K562 (cell line): ENCODE measurements around the gene ZSWIM1. TPM values are rescaled to one million over a fixed set of nuclear protein-coding genes. Genes with fewer than 3 reads are reported as not detected.

ENCODE experiments used
- ATAC-seq: fragments of 200-7000 bp; cut with Tn5 transposase; 3 replicates; pipeline ENCODE4 v1.9.1; 2020; ENCODE audit warnings: moderate library complexity
- BruUV-seq: library from RNA; stranded (reverse); fragments of 400-500 nt; replicated peaks from 2 replicates; lab custom pipeline; 2021; lab: Mats Ljungman, UMichigan
- CTCF ChIA-PET: fragments of 300-600 bp; formaldehyde crosslinking; extraction: SDS; loops from one replicate; lab custom pipeline; 2021; ENCODE audit warnings: low intra/inter-chr PET ratio; lab: Yijun Ruan, JAX
- POLR2A ChIA-PET: fragments of 300-600, 350-650 bp; sonication (Branson Sonifier 250); formaldehyde crosslinking; extraction: SDS; loops from one replicate; lab custom pipeline; 2021; ENCODE audit warnings: antibody characterized with exemption, inconsistent platforms; lab: Yijun Ruan, JAX
- DNase-seq, 4 experiments: peaks; one replicate each; pipeline versions ENCODE4 v3.0.0 to v3.0.0-alpha.2; 2011 to 2018; ENCODE audit warnings: low spot score in 3 of 4, mixed read lengths in 3 of 4; ENCODE audit errors: extremely low read depth in 1 of 4
- FAIRE-seq: peaks from 2 replicates; lab custom pipeline; 2011; peaks lifted over from hg19 to GRCh38; lab: Jason Lieb, UNC
- H2AFZ ChIP-seq: 2 replicates; pipeline ENCODE4 v1.6.0; 2011; ENCODE audit warnings: low read depth, low read length, control low read depth, inconsistent platforms
- H3K27ac ChIP-seq: fragments of 200-600 bp; 3 replicates; pipeline ENCODE4 v1.8.0; 2011; ENCODE audit warnings: low read depth, mild to moderate bottlenecking, control low read depth, inconsistent platforms, low read length, moderate library complexity, mixed read lengths; ENCODE audit errors: extremely low read depth
- H3K27me3 ChIP-seq, 2 experiments: fragments of 300-600 bp in 1 of 2; 2 replicates in 1 of 2; 3 replicates in 1 of 2; pipeline versions ENCODE4 v1.6.0 to v1.8.0; 2011; ENCODE audit warnings: inconsistent platforms in 2 of 2, low read length in 2 of 2, mild to moderate bottlenecking in 1 of 2, mixed read lengths in 1 of 2, moderate library complexity in 1 of 2; ENCODE audit not compliant: control insufficient read depth in 2 of 2, insufficient read depth in 2 of 2
- H3K36me3 ChIP-seq: fragments of 300-600 bp; 3 replicates; pipeline ENCODE4 v1.8.0; 2011; ENCODE audit warnings: mild to moderate bottlenecking, low read length, inconsistent platforms; ENCODE audit not compliant: control insufficient read depth, insufficient read depth
- H3K4me1 ChIP-seq, 2 experiments: fragments of 200-600 bp in 1 of 2; replicated peaks in 1 of 2; 2 replicates in 1 of 2; 3 replicates in 1 of 2; pipeline versions ENCODE4 v1.5.1 to v1.8.0; 2011; ENCODE audit warnings: inconsistent platforms in 2 of 2, low read length in 2 of 2, mild to moderate bottlenecking in 1 of 2, mixed read lengths in 1 of 2, moderate library complexity in 1 of 2; ENCODE audit not compliant: control insufficient read depth in 2 of 2, insufficient read depth in 2 of 2
- H3K4me2 ChIP-seq: 2 replicates; pipeline ENCODE4 v1.6.1; 2011; ENCODE audit warnings: low read length, control low read depth, inconsistent platforms, mixed read lengths; ENCODE audit not compliant: insufficient read depth
- H3K4me3 ChIP-seq: fragments of 200-600 bp; sonication (generic), shearing (Covaris generic); 2 replicates; pipeline ENCODE4 v1.5.1; 2016; ENCODE audit warnings: control low read depth, inconsistent platforms
- H3K79me2 ChIP-seq: fragments of 200-600 bp; 3 replicates; pipeline ENCODE4 v1.8.0; 2011; ENCODE audit warnings: low read length, inconsistent platforms; ENCODE audit not compliant: control insufficient read depth, insufficient read depth
- H3K9ac ChIP-seq, 2 experiments: 2 replicates each; pipeline versions ENCODE4 v1.6.0 to v1.6.1; 2011; ENCODE audit warnings: low read depth in 2 of 2, low read length in 2 of 2, control low read depth in 1 of 2, inconsistent platforms in 1 of 2, mild to moderate bottlenecking in 1 of 2, mixed read lengths in 1 of 2; ENCODE audit not compliant: insufficient read depth in 1 of 2
- H3K9me1 ChIP-seq: one replicate; pipeline ENCODE4 v1.6.0; 2011; ENCODE audit warnings: inconsistent platforms, mild to moderate bottlenecking, low read length, moderate library complexity; ENCODE audit not compliant: control insufficient read depth, insufficient read depth
- H3K9me3 ChIP-seq: replicated peaks from 2 replicates; pipeline ENCODE4 v1.5.1; 2011; ENCODE audit warnings: low read depth, low read length, inconsistent platforms; ENCODE audit not compliant: control insufficient read depth, insufficient read depth
- H4K20me1 ChIP-seq: replicated peaks from 2 replicates; pipeline ENCODE4 v1.6.1; 2011; ENCODE audit warnings: low read length, inconsistent platforms, mixed read lengths; ENCODE audit not compliant: control insufficient read depth, insufficient read depth
- NFIC ChIP-seq: fragments of 450-650 bp; IDR thresholded peaks from 2 replicates; pipeline ENCODE4 v1.6.1; 2017; ENCODE audit warnings: mild to moderate bottlenecking, inconsistent platforms
- ZBTB7A ChIP-seq: IDR thresholded peaks from 2 replicates; pipeline ENCODE4 v1.6.1; 2011; ENCODE audit warnings: low read depth, mild to moderate bottlenecking, low read length, moderate library complexity, borderline replicate concordance; ENCODE audit not compliant: control insufficient read depth
- WGBS: fragments of 100-300 bp; shearing (Covaris generic); methylation state at CpG from one replicate; pipeline ENCODE4 v1.1.6; 2016; ENCODE audit warnings: low coverage, mixed read lengths; ENCODE audit not compliant: insufficient coverage; ENCODE audit errors: missing lambda C conversion rate; 5-methylcytosine and 5-hydroxymethylcytosine counted together
- in situ Hi-C: fragments of 300-500 bp; cut with MboI; formaldehyde crosslinking; loops from 4 replicates; pipeline ENCODE4 v1.15.0; 2018; ENCODE audit warnings: inconsistent platforms, mixed read lengths
- intact Hi-C: fragments of 100-400 bp; cut with micrococcal nuclease; formaldehyde crosslinking; loops from 2 replicates; pipeline ENCODE4 v1.14.2; 2022
- polyA plus RNA-seq, 8 experiments: library from polyadenylated mRNA; depleted of rRNA in 4 of 8; stranded (reverse) in 5 of 8; unstranded in 3 of 8; fragments of >200 nt; fragmentation: Nextera tagmentation in 2 of 8; fragmentation: Illumina TruSeq in 1 of 8; extraction: Ambion mirVana in 2 of 8; extraction: Trizol in 1 of 8; gene quantifications; 2 replicates each; pipeline versions ENCODE4 v1.2.1 to v1.2.3, GENCODE V29; 2011 to 2014; ENCODE audit warnings: inconsistent platforms in 1 of 8, missing spikeins in 1 of 8
- total RNA-seq, 7 experiments: library from RNA; depleted of rRNA in 6 of 7; stranded (reverse); fragments of >200 nt in 6 of 7; fragmentation: Illumina TruSeq in 2 of 7; extraction: Trizol in 2 of 7; gene quantifications; 2 replicates each; pipeline versions ENCODE4 v1.2.1 to v1.2.3, GENCODE V29; 2011 to 2021; ENCODE audit warnings: low replicate concordance in 1 of 7

Gene ZSWIM1
- total and polyA plus RNA-seq, 9 of the 15 experiments (the other 6 are each of a cell fraction or from before 2014, with no cell fraction given), result 2.5 to 15.6 (median 9.5) TPM

DNA sequence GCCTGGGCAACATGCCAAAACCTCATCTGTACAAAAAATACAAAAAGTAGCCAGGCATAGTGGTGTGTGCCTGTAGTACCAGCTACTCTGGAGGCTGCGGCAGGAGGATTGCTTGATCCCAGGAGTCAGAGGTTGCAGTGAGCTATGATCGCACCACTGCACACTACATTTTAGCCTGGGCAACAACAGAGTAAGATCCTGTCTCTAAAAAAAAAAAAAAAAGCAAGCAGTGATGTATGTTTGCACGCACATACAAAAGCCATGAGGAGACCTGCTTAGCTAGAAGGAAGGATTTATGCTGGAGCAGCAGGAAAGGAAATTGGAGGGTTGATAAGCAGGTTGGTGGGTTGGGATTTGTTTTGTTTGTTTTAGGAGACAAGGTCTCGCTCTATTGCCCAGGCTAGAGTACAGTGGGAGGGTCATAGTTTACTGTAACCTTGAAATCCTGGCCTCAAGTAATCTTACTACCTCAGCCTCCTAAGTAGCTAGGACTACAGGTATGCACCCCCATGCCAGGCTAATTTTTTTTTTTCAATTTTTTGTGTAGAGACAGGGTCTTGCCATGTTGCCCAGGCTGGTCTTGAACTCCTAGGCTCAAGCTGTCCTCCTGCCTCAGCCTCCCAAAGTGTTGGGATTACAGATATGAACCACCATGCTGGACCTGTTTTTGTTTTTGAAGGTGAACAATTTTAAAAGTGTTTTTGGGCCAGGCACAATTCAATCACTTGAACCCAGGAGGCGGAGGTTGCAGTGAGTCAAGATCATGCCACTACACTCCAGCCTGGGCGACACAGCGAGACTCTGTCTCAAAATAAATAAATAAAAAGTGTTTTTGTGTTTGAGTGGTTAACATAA, 19.6 kb upstream of the ZSWIM1 start:
- POLR2A ChIA-PET, result interaction anchor here (0.7 to 1.1 kb wide), 3 partner anchors 24 to 108 kb away, joined by 3 read pairs; partner anchors contain the start of genes CTSA and NEURL2
- TF ChIP-seq NFIC, result peak; percentile 88
- TF ChIP-seq ZBTB7A, result no peak
- no peak overlapping the region for H3K4me3 ChIP-seq
- no peaks in the 10 kb centered on the region for H4K20me1 ChIP-seq
- no peak overlapping the region for H3K27ac ChIP-seq
- no peaks in the 10 kb centered on the region for H3K27me3 ChIP-seq
- no peak overlapping the region for H3K9ac ChIP-seq
- no peak overlapping the region for H3K4me2 ChIP-seq
- in situ Hi-C loops, result no loop called here
- CTCF ChIA-PET, result interaction anchor here (0.7 kb wide), 1 partner anchor 39 kb away, joined by 4 read pairs; no protein-coding TSS in a partner anchor
- BruUV-seq, result no TSS peak
- H3K9me3 ChIP-seq, result no peaks in the 10 kb centered on the region
- H3K9me1 ChIP-seq, result no peaks in the 10 kb centered on the region
- H2AFZ ChIP-seq, result no peak overlapping the region
- no peaks in the 10 kb centered on the region for H3K36me3 ChIP-seq
- WGBS, result 79% methylated on average over 7 of the region's 7 CpGs
- intact Hi-C loops, result no loop called here
- DNase-seq (peak in 1 of 4 experiments; percentile 45), FAIRE-seq (no peak), ATAC-seq (no peak)
- peaks cover 16% of the 10 kb centered on the region for H3K79me2 ChIP-seq
- peaks cover 9 to 22% of the 10 kb centered on the region in 2 experiments for H3K4me1 ChIP-seq
